ENCODE measurements around the gene PIAS3.
"Not testable (repeated sequence)": the region's sequence is repeated elsewhere in the genome, so short reads cannot be mapped to it uniquely, and the experiment has no call there.

PIAS3 gene

GRCh38 chr1:145822779-145823331 lies 36.0 kb downstream of the PIAS3 start:
- not testable (repeated sequence) for H3K27ac ChIP-seq (ENCODE audit: low read depth, low read length); H3K18ac ChIP-seq (ENCODE audit: low read length); H3K79me2 ChIP-seq (ENCODE audit: control insufficient read depth, insufficient read depth, low read length); H2BK120ac ChIP-seq (ENCODE audit: low read depth, low read length); H3K27me3 ChIP-seq (ENCODE audit: insufficient read depth, low read length, poor library complexity); H4K5ac ChIP-seq (ENCODE audit: low read length); DNase-seq; H3K4me1 ChIP-seq (ENCODE audit: control insufficient read depth, low read depth, low read length); H3K4ac ChIP-seq (ENCODE audit: low read depth, low read length); H2BK5ac ChIP-seq (ENCODE audit: low read length); H3K23ac ChIP-seq (ENCODE audit: low read length); H3K36me3 ChIP-seq (ENCODE audit: control insufficient read depth, insufficient read depth, low read length); H3K4me2 ChIP-seq (ENCODE audit: low read length); H3K4me3 ChIP-seq (ENCODE audit: low read length); H3K9ac ChIP-seq (ENCODE audit: low read length); H3K56ac ChIP-seq (ENCODE audit: low read length); H2BK15ac ChIP-seq (replicated peaks; ENCODE audit: low read depth); H2AK5ac ChIP-seq (ENCODE audit: low read length); H4K8ac ChIP-seq (ENCODE audit: low read depth, low read length); H3K79me1 ChIP-seq (ENCODE audit: low read length)
- WGBS (ENCODE audit: extremely low coverage, insufficient coverage, low lambda C conversion rate), result no CpG with 5 or more reads among the region's 16 CpGs

GRCh38 chr1:145818095-145818494 lies 40.8 kb downstream of the PIAS3 start:
- not testable (repeated sequence) for H3K27ac ChIP-seq (ENCODE audit: low read depth, low read length); H2BK15ac ChIP-seq (replicated peaks; ENCODE audit: low read depth); H3K56ac ChIP-seq (ENCODE audit: low read length); H3K79me1 ChIP-seq (ENCODE audit: low read length); H2BK120ac ChIP-seq (ENCODE audit: low read depth, low read length); DNase-seq; H4K8ac ChIP-seq (ENCODE audit: low read depth, low read length); H2AK5ac ChIP-seq (ENCODE audit: low read length); H4K5ac ChIP-seq (ENCODE audit: low read length); H3K18ac ChIP-seq (ENCODE audit: low read length); H3K9ac ChIP-seq (ENCODE audit: low read length); H3K36me3 ChIP-seq (ENCODE audit: control insufficient read depth, insufficient read depth, low read length); H3K4me3 ChIP-seq (ENCODE audit: low read length); H3K23ac ChIP-seq (ENCODE audit: low read length); H3K79me2 ChIP-seq (ENCODE audit: control insufficient read depth, insufficient read depth, low read length); H3K4me2 ChIP-seq (ENCODE audit: low read length); H2BK5ac ChIP-seq (ENCODE audit: low read length); H3K4me1 ChIP-seq (ENCODE audit: control insufficient read depth, low read depth, low read length); H3K27me3 ChIP-seq (ENCODE audit: insufficient read depth, low read length, poor library complexity); H3K4ac ChIP-seq (ENCODE audit: low read depth, low read length)
- WGBS (ENCODE audit: extremely low coverage, insufficient coverage, low lambda C conversion rate), result no CpG with 5 or more reads among the region's 6 CpGs

- H4K5ac ChIP-seq (ENCODE audit: low read length); H3K56ac ChIP-seq (ENCODE audit: low read length); H3K4me3 ChIP-seq (ENCODE audit: low read length); H3K9ac ChIP-seq (ENCODE audit: low read length); H3K36me3 ChIP-seq (ENCODE audit: control insufficient read depth, insufficient read depth, low read length); DNase-seq; H3K23ac ChIP-seq (ENCODE audit: low read length); H3K27me3 ChIP-seq (ENCODE audit: insufficient read depth, low read length, poor library complexity); H3K27ac ChIP-seq (ENCODE audit: low read depth, low read length); H3K4me2 ChIP-seq (ENCODE audit: low read length); H3K79me1 ChIP-seq (ENCODE audit: low read length); H3K79me2 ChIP-seq (ENCODE audit: control insufficient read depth, insufficient read depth, low read length); H2AK5ac ChIP-seq (ENCODE audit: low read length); H3K4me1 ChIP-seq (ENCODE audit: control insufficient read depth, low read depth, low read length); H2BK120ac ChIP-seq (ENCODE audit: low read depth, low read length); H3K18ac ChIP-seq (ENCODE audit: low read length); H3K4ac ChIP-seq (ENCODE audit: low read depth, low read length); H2BK15ac ChIP-seq (replicated peaks; ENCODE audit: low read depth); H2BK5ac ChIP-seq (ENCODE audit: low read length); H4K8ac ChIP-seq (ENCODE audit: low read depth, low read length): not testable (repeated sequence)
- WGBS (ENCODE audit: extremely low coverage, insufficient coverage, low lambda C conversion rate), result no CpG with 5 or more reads among the region's 6 CpGs
These were observed 45.7 kb downstream of the PIAS3 start for GRCh38 chr1:145812977-145813810.

GRCh38 chr1:145806844-145807243 lies 52.0 kb downstream of the PIAS3 start:
- no peak overlapping the region for H3K9ac ChIP-seq (ENCODE audit: low read length)
- H3K79me1 ChIP-seq (ENCODE audit: low read length), result peaks cover 6% of the 10 kb centered on the region
- no peak overlapping the region for H3K56ac ChIP-seq (ENCODE audit: low read length)
- H3K4ac ChIP-seq (ENCODE audit: low read depth, low read length), result no peak overlapping the region
- no peak overlapping the region for H3K23ac ChIP-seq (ENCODE audit: low read length)
- WGBS (ENCODE audit: extremely low coverage, insufficient coverage, low lambda C conversion rate), result no CpG with 5 or more reads among the region's 7 CpGs
- H4K8ac ChIP-seq (ENCODE audit: low read depth, low read length), result no peak overlapping the region
- no peak overlapping the region for H4K5ac ChIP-seq (ENCODE audit: low read length)
- no peak overlapping the region for H3K4me2 ChIP-seq (ENCODE audit: low read length)
- no peak overlapping the region for H3K4me3 ChIP-seq (ENCODE audit: low read length)
- no peak overlapping the region for H2AK5ac ChIP-seq (ENCODE audit: low read length)
- H3K4me1 ChIP-seq (ENCODE audit: control insufficient read depth, low read depth, low read length), result peaks cover 12% of the 10 kb centered on the region
- no peak for DNase-seq
- H3K27ac ChIP-seq (ENCODE audit: low read depth, low read length), result no peak overlapping the region
- H3K36me3 ChIP-seq (ENCODE audit: control insufficient read depth, insufficient read depth, low read length), result no peaks in the 10 kb centered on the region
- no peak overlapping the region for H2BK15ac ChIP-seq (replicated peaks; ENCODE audit: low read depth)
- peaks cover 11% of the 10 kb centered on the region for H3K79me2 ChIP-seq (ENCODE audit: control insufficient read depth, insufficient read depth, low read length)
- H3K27me3 ChIP-seq (ENCODE audit: insufficient read depth, low read length, poor library complexity), result no peaks in the 10 kb centered on the region
- H3K18ac ChIP-seq (ENCODE audit: low read length), result no peak overlapping the region
- no peak overlapping the region for H2BK5ac ChIP-seq (ENCODE audit: low read length)
- H2BK120ac ChIP-seq (ENCODE audit: low read depth, low read length), result no peak overlapping the region

GRCh38 chr1:145806408-145806807 lies 52.5 kb downstream of the PIAS3 start:
- Histone ChIP-seq H3K56ac (ENCODE audit: low read length) (no peak overlapping the region), H2BK120ac (ENCODE audit: low read depth, low read length) (no peak overlapping the region), H4K5ac (ENCODE audit: low read length) (no peak overlapping the region), H2AK5ac (ENCODE audit: low read length) (no peak overlapping the region), H3K27me3 (ENCODE audit: insufficient read depth, low read length, poor library complexity) (no peaks in the 10 kb centered on the region), H2BK5ac (ENCODE audit: low read length) (no peak overlapping the region), H3K79me1 (ENCODE audit: low read length) (peaks cover 6% of the 10 kb centered on the region), H3K9ac (ENCODE audit: low read length) (no peak overlapping the region), H4K8ac (ENCODE audit: low read depth, low read length) (no peak overlapping the region), H3K4me3 (ENCODE audit: low read length) (no peak overlapping the region), H3K27ac (ENCODE audit: low read depth, low read length) (no peak overlapping the region), H3K23ac (ENCODE audit: low read length) (no peak overlapping the region), H2BK15ac (replicated peaks; ENCODE audit: low read depth) (no peak overlapping the region), H3K18ac (ENCODE audit: low read length) (no peak overlapping the region), H3K4me2 (ENCODE audit: low read length) (no peak overlapping the region), H3K79me2 (ENCODE audit: control insufficient read depth, insufficient read depth, low read length) (peaks cover 11% of the 10 kb centered on the region), H3K4ac (ENCODE audit: low read depth, low read length) (no peak overlapping the region), H3K4me1 (ENCODE audit: control insufficient read depth, low read depth, low read length) (peaks cover 12% of the 10 kb centered on the region), H3K36me3 (ENCODE audit: control insufficient read depth, insufficient read depth, low read length) (no peaks in the 10 kb centered on the region)
- no peak for DNase-seq
- no CpG with 5 or more reads among the region's 4 CpGs for WGBS (ENCODE audit: extremely low coverage, insufficient coverage, low lambda C conversion rate)

All from mesendoderm (in vitro differentiated cells).